Naive thymus-derived CD4-positive, alpha-beta T cell (primary cell): Measurements from ENCODE around the gene CREB3L1. TPM values are rescaled to one million over a fixed set of nuclear protein-coding genes. Genes with fewer than 3 reads are reported as not detected.

ENCODE experiments used
- ATAC-seq: fragments of 150-1000 bp; cut with Tn5 transposase; 2 replicates; pipeline ENCODE4 v1.10.0; 2021; ENCODE audit warnings: mild to moderate bottlenecking, moderate library complexity
- CTCF ChIA-PET: fragments of 350-600 bp; sonication (Branson Sonifier 250); formaldehyde crosslinking; loops from one replicate; lab custom pipeline; 2021; ENCODE audit warnings: antibody characterized with exemption; lab: Charles Lee
- POLR2A ChIA-PET: fragments of 350-600 bp; sonication (Branson Sonifier 250); formaldehyde crosslinking; loops from one replicate; lab custom pipeline; 2021; ENCODE audit warnings: antibody characterized with exemption, inconsistent platforms; lab: Charles Lee
- DNase-seq, 9 donors: peaks; one replicate each; pipeline versions ENCODE4 v3.0.0 to v3.0.0-alpha.2; 2020 to 2022; ENCODE audit warnings: mixed read lengths in 1 of 9
- H3K27ac ChIP-seq: one replicate; pipeline ENCODE4 v1.7.0; 2013; ENCODE audit warnings: mild to moderate bottlenecking, low read depth, low read length, moderate library complexity
- H3K27me3 ChIP-seq, 2 donors: one replicate each; pipeline ENCODE4 v1.7.0; 2013; ENCODE audit warnings: low read length in 2 of 2, mild to moderate bottlenecking in 2 of 2, moderate library complexity in 2 of 2; ENCODE audit not compliant: control insufficient read depth in 2 of 2, insufficient read depth in 2 of 2
- H3K36me3 ChIP-seq, 3 experiments: 1 replicate in 2 of 3; 2 replicates in 1 of 3; pipeline ENCODE4 v1.7.0; 2013; ENCODE audit warnings: low read length in 3 of 3, mild to moderate bottlenecking in 3 of 3, moderate library complexity in 1 of 3; ENCODE audit not compliant: insufficient read depth in 3 of 3, control insufficient read depth in 2 of 3
- H3K4me1 ChIP-seq, 2 donors: one replicate each; pipeline ENCODE4 v1.7.0; 2013; ENCODE audit warnings: low read length in 2 of 2, mild to moderate bottlenecking in 2 of 2, moderate library complexity in 1 of 2; ENCODE audit not compliant: control insufficient read depth in 2 of 2, insufficient read depth in 2 of 2
- H3K4me3 ChIP-seq: 2 replicates; pipeline ENCODE4 v1.7.0; 2013; ENCODE audit warnings: mild to moderate bottlenecking, low read length
- H3K9me3 ChIP-seq, 3 experiments: 1 replicate in 2 of 3; 2 replicates in 1 of 3; pipeline ENCODE4 v1.7.0; 2013; ENCODE audit warnings: low read length in 3 of 3; ENCODE audit not compliant: control insufficient read depth in 2 of 3
- H3K27ac Mint-ChIP-seq, 9 donors: one replicate each; pipeline ENCODE4 v1.8.0; 2020 to 2022; ENCODE audit warnings: mixed read lengths in 9 of 9, mild to moderate bottlenecking in 8 of 9, moderate library complexity in 5 of 9, inconsistent platforms in 2 of 9
- H3K27me3 Mint-ChIP-seq, 5 donors: one replicate each; pipeline ENCODE4 v1.8.0; 2021 to 2022; ENCODE audit warnings: mixed read lengths in 5 of 5, mild to moderate bottlenecking in 1 of 5
- H3K36me3 Mint-ChIP-seq, 5 donors: one replicate each; pipeline ENCODE4 v1.8.0; 2020 to 2022; ENCODE audit warnings: mixed read lengths in 5 of 5, mild to moderate bottlenecking in 3 of 5, inconsistent platforms in 1 of 5
- H3K4me1 Mint-ChIP-seq, 7 donors: one replicate each; pipeline ENCODE4 v1.8.0; 2020 to 2022; ENCODE audit warnings: mixed read lengths in 7 of 7, mild to moderate bottlenecking in 3 of 7, inconsistent platforms in 1 of 7
- H3K4me3 Mint-ChIP-seq, 10 donors: one replicate each; pipeline ENCODE4 v1.8.0; 2020 to 2022; ENCODE audit warnings: mild to moderate bottlenecking in 10 of 10, mixed read lengths in 10 of 10, moderate library complexity in 6 of 10, inconsistent platforms in 2 of 10
- H3K9me3 Mint-ChIP-seq, 11 donors: one replicate each; pipeline ENCODE4 v1.8.0; 2020 to 2022; ENCODE audit warnings: mixed read lengths in 11 of 11, mild to moderate bottlenecking in 4 of 11, inconsistent platforms in 1 of 11, moderate library complexity in 1 of 11
- intact Hi-C, 2 donors: fragments of 100-400 bp; cut with micrococcal nuclease; formaldehyde crosslinking; loops; one replicate each; pipeline ENCODE4 v1.15.1; 2023
- polyA plus RNA-seq, 2 donors: library from polyadenylated mRNA; unstranded; fragments of 300-500 nt; fragmentation: Illumina TruSeq; gene quantifications; one replicate each; pipeline ENCODE4 v1.2.3, GENCODE V29; 2021
- total RNA-seq, 6 experiments: library from RNA in 5 of 6; stranded (reverse) in 5 of 6; gene quantifications; 1 replicate in 5 of 6; 2 replicates in 1 of 6; pipeline ENCODE4 v1.2.3 and lab custom pipeline; 2021 to 2026

Gene CREB3L1
- total and polyA plus RNA-seq, 7 experiments from 2014 or later, result not detected

- H3K4me1 ChIP-seq, result peaks cover 29 to 52% of the 10 kb centered on the region in 2 donors
- H3K36me3 ChIP-seq, result no peaks in the 10 kb centered on the region
- H3K27me3 ChIP-seq, result peaks cover 0 to 3% of the 10 kb centered on the region in 2 donors
- H3K4me1 Mint-ChIP-seq, result peaks cover 32 to 76% (median 65%) of the 10 kb centered on the region in 7 donors
- ChIA-PET POLR2A (interaction anchor here (0.8 to 12.0 kb wide), 12 partner anchors 8 to 370 kb away, joined by 3 to 444 read pairs (median 4); partner anchors contain the start of genes ARHGAP1, DGKZ and ZNF408), CTCF (interaction anchor here (0.7 to 9.7 kb wide), 7 partner anchors 13 to 91 kb away, joined by 3 to 112 read pairs (median 36); partner anchors contain the start of gene DGKZ)
- H3K27ac ChIP-seq, result peak overlapping the region; percentile 71
- peaks cover 0 to 2% (median 0%) of the 10 kb centered on the region in 11 donors for H3K9me3 Mint-ChIP-seq
- H3K27me3 Mint-ChIP-seq, result peaks cover 0 to 69% (median 0%) of the 10 kb centered on the region in 5 donors
- peak overlapping the region; percentile 66 for H3K4me3 ChIP-seq
- intact Hi-C loops, result loop anchor here (1.0 to 2.0 kb wide), 5 partner anchors 15 to 37 kb away; partner anchors contain the start of gene DGKZ (in 2 of the 2)
- H3K27ac Mint-ChIP-seq, result peak overlapping the region in 8 of 9 donors; percentile 85 to 98 (median 96)
- H3K36me3 Mint-ChIP-seq, result peaks cover 0 to 6% (median 0%) of the 10 kb centered on the region in 5 donors
- no peaks in the 10 kb centered on the region for H3K9me3 ChIP-seq
- DNase-seq (no peak), ATAC-seq (no peak)
- H3K4me3 Mint-ChIP-seq, result peak overlapping the region; percentile 66 to 93 (median 89)
Observed at GRCh38 chr11:46330563-46331281, 53.3 kb downstream of the CREB3L1 start.

- no peaks in the 10 kb centered on the region for H3K36me3 ChIP-seq
- Mint-ChIP-seq H3K4me1 (peaks cover 38 to 81% (median 70%) of the 10 kb centered on the region in 7 donors), H3K36me3 (peaks cover 0 to 6% (median 0%) of the 10 kb centered on the region in 5 donors), H3K9me3 (peaks cover 0 to 2% (median 0%) of the 10 kb centered on the region in 11 donors), H3K27ac (peak overlapping the region; percentile 1 to 98 (median 95)), H3K27me3 (peaks cover 0 to 68% (median 0%) of the 10 kb centered on the region in 5 donors), H3K4me3 (peak overlapping the region; percentile 66 to 93 (median 89))
- no peaks in the 10 kb centered on the region for H3K9me3 ChIP-seq
- H3K27me3 ChIP-seq, result peaks cover 0 to 3% of the 10 kb centered on the region in 2 donors
- intact Hi-C loops, result loop anchor here (1.0 to 2.0 kb wide), 5 partner anchors 15 to 36 kb away; partner anchors contain the start of gene DGKZ (in 2 of the 2)
- ChIA-PET CTCF (interaction anchor here (1.0 to 9.7 kb wide), 8 partner anchors 12 to 92 kb away, joined by 3 to 112 read pairs (median 24); partner anchors contain the start of gene DGKZ), POLR2A (interaction anchor here (0.7 to 12.0 kb wide), 10 partner anchors 9 to 219 kb away, joined by 3 to 444 read pairs (median 6); partner anchors contain the start of gene DGKZ)
- H3K4me1 ChIP-seq, result peaks cover 29 to 59% of the 10 kb centered on the region in 2 donors
- peak overlapping the region; percentile 71 for H3K27ac ChIP-seq
- ATAC-seq (peak; percentile 86), DNase-seq (peak in 7 of 9 donors; percentile 77 to 85 (median 83))
- peak overlapping the region; percentile 66 for H3K4me3 ChIP-seq
Observed at GRCh38 chr11:46331282-46331984, 54.0 kb downstream of the CREB3L1 start.

GRCh38 chr11:46332093-46332567, 54.7 kb downstream of the CREB3L1 start:
- Histone ChIP-seq H3K9me3 (no peaks in the 10 kb centered on the region), H3K4me3 (peak overlapping the region; percentile 66), H3K27ac (peak overlapping the region; percentile 71), H3K4me1 (peaks cover 29 to 66% of the 10 kb centered on the region in 2 donors), H3K36me3 (no peaks in the 10 kb centered on the region), H3K27me3 (peaks cover 0 to 3% of the 10 kb centered on the region in 2 donors)
- Mint-ChIP-seq H3K9me3 (peaks cover 0 to 2% (median 0%) of the 10 kb centered on the region in 11 donors), H3K4me3 (peak overlapping the region; percentile 66 to 93 (median 89)), H3K27me3 (peaks cover 0 to 62% (median 0%) of the 10 kb centered on the region in 5 donors), H3K27ac (peak overlapping the region in 8 of 9 donors; percentile 85 to 98 (median 96)), H3K36me3 (peaks cover 0 to 6% (median 0%) of the 10 kb centered on the region in 5 donors), H3K4me1 (peaks cover 41 to 81% (median 70%) of the 10 kb centered on the region in 7 donors)
- no peak for DNase-seq
- POLR2A ChIA-PET, result interaction anchor here (0.7 to 12.0 kb wide), 9 partner anchors 10 to 90 kb away, joined by 3 to 444 read pairs (median 7); partner anchors contain the start of gene DGKZ
- intact Hi-C loops, result loop anchor here in 1 of 2 donors (2.0 kb wide), 1 partner anchor 1435 kb away; the partner anchor contains the start of gene FNBP4
- CTCF ChIA-PET, result interaction anchor here (0.6 to 9.7 kb wide), 9 partner anchors 11 to 37 kb away, joined by 3 to 112 read pairs (median 7); partner anchors contain the start of gene DGKZ
- no peak for ATAC-seq

GRCh38 chr11:46332568-46333393, 55.3 kb downstream of the CREB3L1 start:
- ChIA-PET POLR2A (interaction anchor here (0.6 to 12.0 kb wide), 9 partner anchors 10 to 338 kb away, joined by 3 to 444 read pairs (median 9); partner anchors contain the start of gene DGKZ), CTCF (interaction anchor here (0.6 to 9.7 kb wide), 8 partner anchors 11 to 37 kb away, joined by 5 to 112 read pairs (median 22); partner anchors contain the start of gene DGKZ)
- H3K4me1 ChIP-seq, result peaks cover 29 to 71% of the 10 kb centered on the region in 2 donors
- H3K27ac ChIP-seq, result peak overlapping the region; percentile 71
- Mint-ChIP-seq H3K27ac (peak overlapping the region in 8 of 9 donors; percentile 86 to 98 (median 96)), H3K27me3 (peaks cover 0 to 59% (median 0%) of the 10 kb centered on the region in 5 donors), H3K4me3 (peak overlapping the region; percentile 66 to 97 (median 90)), H3K9me3 (peaks cover 0 to 2% (median 0%) of the 10 kb centered on the region in 11 donors), H3K36me3 (peaks cover 0 to 6% (median 0%) of the 10 kb centered on the region in 5 donors), H3K4me1 (peaks cover 40 to 83% (median 71%) of the 10 kb centered on the region in 7 donors)
- ATAC-seq, result peak; percentile 28
- H3K36me3 ChIP-seq, result no peaks in the 10 kb centered on the region
- peaks cover 0 to 3% of the 10 kb centered on the region in 2 donors for H3K27me3 ChIP-seq
- no peaks in the 10 kb centered on the region for H3K9me3 ChIP-seq
- H3K4me3 ChIP-seq, result peak overlapping the region; percentile 66
- intact Hi-C loops, result loop anchor here in 1 of 2 donors (2.0 kb wide), 1 partner anchor 1434 kb away; the partner anchor contains the start of gene FNBP4
- peak in 6 of 9 donors; percentile 49 to 66 (median 56) for DNase-seq

GRCh38 chr11:46333394-46333947, 56.0 kb downstream of the CREB3L1 start:
- H3K27me3 ChIP-seq, result peaks cover 0 to 3% of the 10 kb centered on the region in 2 donors
- H3K4me3 ChIP-seq, result peak overlapping the region; percentile 66
- Mint-ChIP-seq H3K9me3 (peaks cover 0 to 2% (median 0%) of the 10 kb centered on the region in 11 donors), H3K4me1 (peaks cover 42 to 86% (median 76%) of the 10 kb centered on the region in 7 donors), H3K36me3 (peaks cover 0 to 6% (median 0%) of the 10 kb centered on the region in 5 donors), H3K27me3 (peaks cover 0 to 53% (median 0%) of the 10 kb centered on the region in 5 donors), H3K27ac (peak overlapping the region in 8 of 9 donors; percentile 86 to 98 (median 94)), H3K4me3 (peak overlapping the region; percentile 71 to 97 (median 88))
- ChIA-PET POLR2A (interaction anchor here (0.6 to 12.0 kb wide), 9 partner anchors 13 to 338 kb away, joined by 3 to 444 read pairs (median 7); partner anchors contain the start of gene DGKZ), CTCF (interaction anchor here (1.6 to 9.7 kb wide), 7 partner anchors 10 to 38 kb away, joined by 5 to 112 read pairs (median 36); partner anchors contain the start of gene DGKZ)
- H3K27ac ChIP-seq, result peak overlapping the region; percentile 71
- H3K9me3 ChIP-seq, result no peaks in the 10 kb centered on the region
- DNase-seq (peak in 8 of 9 donors; percentile 35 to 72 (median 56)), ATAC-seq (peak; percentile 23)
- H3K4me1 ChIP-seq, result peaks cover 29 to 77% of the 10 kb centered on the region in 2 donors
- no peaks in the 10 kb centered on the region for H3K36me3 ChIP-seq
- intact Hi-C loops, result loop anchor here in 1 of 2 donors (2.0 kb wide), 1 partner anchor 1433 kb away; the partner anchor contains the start of gene FNBP4
